Measurements from ENCODE around the gene SORCS2.

- TF ChIP-seq ZNF263 (CRISPR knock-in tag; IDR thresholded peaks at IDR 0.05) (no peak), SNAPC4 (CRISPR knock-in tag; IDR thresholded peaks at IDR 0.05) (no peak), CHCHD3 (CRISPR knock-in tag; IDR thresholded peaks at IDR 0.05) (no peak), CTCF (CRISPR knock-in tag; IDR thresholded peaks at IDR 0.05) (no peak), KAT8 (CRISPR knock-in tag; IDR thresholded peaks at IDR 0.05) (no peak), NFRKB (IDR thresholded peaks at IDR 0.05) (no peak), HOXA7 (CRISPR knock-in tag; IDR thresholded peaks at IDR 0.05) (no peak), CHD4 (IDR thresholded peaks at IDR 0.05; ENCODE audit: borderline replicate concordance, low read length) (no peak), GABPB1 (CRISPR knock-in tag; IDR thresholded peaks at IDR 0.05) (no peak), NCOA1 (CRISPR knock-in tag; IDR thresholded peaks at IDR 0.05) (no peak)
Measured at GRCh38 chr4:7623468-7623867, 431.1 kb downstream of the SORCS2 start.
